Measurements from ENCODE around the gene PPP1R1A.
A peak's percentile ranks its signal among the peaks of the same experiment; 100 is the strongest.

Gene PPP1R1A

GRCh38 chr12:54611715-54612149 is 23.3 kb upstream of the PPP1R1A start:
- DNase-seq: no peak
- Mint-ChIP-seq H3K4me3 (no peak overlapping the region), H3K36me3 (ENCODE audit: low read depth) (no peaks in the 10 kb centered on the region), H3K4me1 (ENCODE audit: low read depth) (no peaks in the 10 kb centered on the region), H3K9me3 (no peaks in the 10 kb centered on the region), H3K27ac (no peak overlapping the region), H3K27me3 (peaks cover 25% of the 10 kb centered on the region)

- DNase-seq: no peak
Measured at GRCh38 chr12:54608769-54609168, 20.3 kb upstream of the PPP1R1A start.

GRCh38 chr12:54608156-54608555 is 19.7 kb upstream of the PPP1R1A start:
- peaks cover 2% of the 10 kb centered on the region for H3K4me1 Mint-ChIP-seq (ENCODE audit: low read depth)

More at GRCh38 chr12:54608769-54609168, 20.3 kb upstream of the PPP1R1A start:
- no peaks in the 10 kb centered on the region for H3K27me3 Mint-ChIP-seq
- H3K4me3 Mint-ChIP-seq: no peak overlapping the region
- H3K4me1 Mint-ChIP-seq (ENCODE audit: low read depth): no peaks in the 10 kb centered on the region
- no peak overlapping the region for H3K27ac Mint-ChIP-seq
- no peaks in the 10 kb centered on the region for H3K36me3 Mint-ChIP-seq (ENCODE audit: low read depth)
- H3K9me3 Mint-ChIP-seq: no peaks in the 10 kb centered on the region

DNA sequence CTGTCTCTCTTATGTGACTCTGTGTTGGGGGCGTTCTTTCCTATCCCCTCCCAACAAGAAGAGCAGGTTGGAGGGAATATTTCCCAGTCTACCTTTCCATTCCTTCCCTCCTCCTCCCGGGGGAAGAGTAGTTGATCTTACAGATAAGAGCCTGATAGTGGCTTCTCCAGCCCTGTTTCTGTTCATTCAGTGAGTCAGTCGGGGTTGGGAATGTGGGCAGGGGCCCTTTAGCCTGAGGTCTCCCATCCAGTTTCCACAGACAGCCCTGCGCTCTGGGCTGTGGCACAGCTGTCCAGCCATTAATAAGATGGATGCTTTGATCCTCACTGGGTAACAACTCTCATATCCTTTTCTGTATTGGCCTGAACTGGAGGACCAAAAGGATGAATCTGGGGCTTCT is 18.1 kb upstream of the PPP1R1A start:
- H3K36me3 Mint-ChIP-seq (ENCODE audit: low read depth): no peaks in the 10 kb centered on the region
- DNase-seq: no peak
- H3K27ac Mint-ChIP-seq: no peak overlapping the region
- H3K9me3 Mint-ChIP-seq: no peaks in the 10 kb centered on the region
- no peak overlapping the region for H3K4me3 Mint-ChIP-seq
- H3K27me3 Mint-ChIP-seq: no peaks in the 10 kb centered on the region
- H3K4me1 Mint-ChIP-seq (ENCODE audit: low read depth): peaks cover 3% of the 10 kb centered on the region

More at GRCh38 chr12:54608156-54608555, 19.7 kb upstream of the PPP1R1A start:
- Mint-ChIP-seq H3K27me3 (no peaks in the 10 kb centered on the region), H3K27ac (no peak overlapping the region), H3K9me3 (no peaks in the 10 kb centered on the region), H3K36me3 (ENCODE audit: low read depth) (no peaks in the 10 kb centered on the region), H3K4me3 (no peak overlapping the region)
- no peak for DNase-seq

DNA sequence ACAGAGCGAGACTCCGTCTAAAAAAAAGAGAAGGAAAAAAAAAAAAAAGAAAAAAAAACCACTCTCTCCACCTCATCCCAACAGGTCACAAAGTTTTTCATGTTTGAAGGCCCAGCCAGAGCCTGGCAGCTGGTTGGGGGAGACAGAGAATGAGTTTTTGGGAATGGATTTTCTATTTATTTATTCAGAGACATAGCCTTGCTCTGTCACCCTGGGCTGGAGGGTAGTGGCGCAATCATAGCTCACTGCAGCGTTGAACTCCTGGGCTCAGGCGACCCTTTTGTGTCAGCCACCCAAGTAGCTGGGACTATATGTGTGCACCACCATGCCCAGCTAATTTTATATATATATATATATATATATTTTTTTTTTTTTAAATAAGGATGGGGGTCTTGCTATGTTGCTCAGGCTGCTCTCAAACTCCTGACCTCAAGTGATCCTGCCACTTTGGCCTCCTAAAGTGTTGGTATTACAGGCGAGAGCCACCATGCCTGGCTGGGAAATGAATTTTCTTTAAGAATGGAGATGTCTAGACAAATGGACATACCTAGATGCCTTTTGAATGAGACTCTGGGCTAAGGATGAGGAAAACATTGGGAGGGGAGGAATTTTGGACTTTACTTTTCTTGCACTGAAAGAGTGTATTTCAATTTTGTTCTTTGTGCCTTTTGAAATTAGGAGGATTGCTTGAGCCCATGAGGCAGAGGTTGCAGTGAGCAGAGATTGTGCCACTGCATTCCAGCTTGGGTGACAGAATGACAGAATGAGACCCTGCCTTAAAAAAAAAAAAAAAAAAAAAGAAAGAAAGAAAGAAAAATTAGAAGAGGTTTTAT is 16.9 kb upstream of the PPP1R1A start:
- H3K4me3 Mint-ChIP-seq: no peak overlapping the region
- H3K4me1 Mint-ChIP-seq (ENCODE audit: low read depth): peaks cover 3% of the 10 kb centered on the region
- H3K9me3 Mint-ChIP-seq: no peaks in the 10 kb centered on the region

GRCh38 chr12:54604436-54604835 is 16.0 kb upstream of the PPP1R1A start:
- DNase-seq: no peak
- Mint-ChIP-seq H3K9me3 (no peaks in the 10 kb centered on the region), H3K4me3 (no peak overlapping the region), H3K36me3 (ENCODE audit: low read depth) (no peaks in the 10 kb centered on the region), H3K4me1 (ENCODE audit: low read depth) (peaks cover 3% of the 10 kb centered on the region), H3K27me3 (no peaks in the 10 kb centered on the region), H3K27ac (no peak overlapping the region)

More for the DNA sequence above, 16.9 kb upstream of the PPP1R1A start:
- H3K27ac Mint-ChIP-seq: no peak overlapping the region
- H3K27me3 Mint-ChIP-seq: no peaks in the 10 kb centered on the region
- DNase-seq: no peak
- H3K36me3 Mint-ChIP-seq (ENCODE audit: low read depth): no peaks in the 10 kb centered on the region

DNA sequence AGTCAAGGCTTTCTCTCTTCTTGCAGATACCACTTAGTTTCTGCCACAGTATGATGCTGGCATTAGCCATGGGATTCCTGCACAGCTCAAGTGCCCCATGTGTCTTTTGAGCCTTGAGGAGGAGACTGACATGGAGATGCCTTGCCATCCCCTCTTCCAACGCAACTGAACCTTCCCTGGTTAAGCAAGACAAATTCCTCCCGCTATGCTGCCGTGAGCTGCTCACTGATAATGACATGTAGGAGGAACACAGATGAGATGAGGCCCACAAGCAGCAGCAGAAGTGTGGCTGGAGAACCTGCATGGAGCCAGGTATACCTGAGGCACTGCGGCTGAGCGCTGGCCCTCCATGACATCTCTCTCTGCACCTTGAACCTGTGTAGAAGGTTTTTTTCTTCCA is 15.4 kb upstream of the PPP1R1A start:
- no peak overlapping the region for H3K4me3 Mint-ChIP-seq
- peaks cover 3% of the 10 kb centered on the region for H3K4me1 Mint-ChIP-seq (ENCODE audit: low read depth)
- no peak overlapping the region for H3K27ac Mint-ChIP-seq
- peaks cover 3% of the 10 kb centered on the region for H3K27me3 Mint-ChIP-seq
- H3K9me3 Mint-ChIP-seq: no peaks in the 10 kb centered on the region
- no peaks in the 10 kb centered on the region for H3K36me3 Mint-ChIP-seq (ENCODE audit: low read depth)
- no peak for DNase-seq

DNA sequence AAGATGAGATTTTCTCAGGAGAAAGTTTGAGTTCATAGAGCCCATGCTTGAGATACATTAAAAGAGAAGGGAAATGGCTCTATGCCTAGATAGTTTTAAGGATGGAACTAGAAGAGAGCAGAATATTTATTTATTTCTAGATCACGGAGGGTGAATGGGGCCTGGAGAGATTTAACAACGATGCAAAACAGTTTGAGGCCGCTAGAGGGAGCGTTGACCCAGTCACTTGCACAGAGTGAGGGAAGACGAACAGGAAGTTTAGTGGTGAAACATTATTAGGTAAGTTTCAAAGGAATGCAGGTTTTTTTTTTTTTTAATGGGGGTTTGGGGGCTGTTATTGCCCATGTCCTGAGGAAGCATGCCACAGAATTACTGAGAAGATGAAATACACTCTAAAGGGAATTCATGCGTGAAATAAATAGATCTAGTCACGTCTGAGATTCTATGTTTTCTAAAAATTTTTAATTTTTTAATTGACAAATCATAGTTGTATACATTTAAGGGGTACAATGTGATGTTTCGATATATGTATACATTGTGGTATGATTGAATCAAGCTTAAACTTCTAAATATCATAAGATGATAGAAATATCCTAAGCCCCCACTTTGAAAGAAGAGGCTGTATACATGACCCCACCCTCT is 14.8 kb upstream of the PPP1R1A start:
- DNase-seq: peak; percentile 62
- H3K4me3 Mint-ChIP-seq: no peak overlapping the region
- no peak overlapping the region for H3K27ac Mint-ChIP-seq
- H3K27me3 Mint-ChIP-seq: peaks cover 3% of the 10 kb centered on the region
- H3K9me3 Mint-ChIP-seq: no peaks in the 10 kb centered on the region
- H3K36me3 Mint-ChIP-seq (ENCODE audit: low read depth): no peaks in the 10 kb centered on the region
- peaks cover 3% of the 10 kb centered on the region for H3K4me1 Mint-ChIP-seq (ENCODE audit: low read depth)

GRCh38 chr12:54602661-54603060 is 14.2 kb upstream of the PPP1R1A start:
- no peak for DNase-seq
- Mint-ChIP-seq H3K4me3 (no peak overlapping the region), H3K4me1 (ENCODE audit: low read depth) (peaks cover 3% of the 10 kb centered on the region), H3K27me3 (peaks cover 3% of the 10 kb centered on the region), H3K36me3 (ENCODE audit: low read depth) (no peaks in the 10 kb centered on the region), H3K27ac (no peak overlapping the region), H3K9me3 (no peaks in the 10 kb centered on the region)

- H3K9me3 Mint-ChIP-seq: no peaks in the 10 kb centered on the region
- H3K36me3 Mint-ChIP-seq (ENCODE audit: low read depth): no peaks in the 10 kb centered on the region
- no peak overlapping the region for H3K4me3 Mint-ChIP-seq
- DNase-seq: no peak
- peaks cover 7% of the 10 kb centered on the region for H3K27me3 Mint-ChIP-seq
- H3K27ac Mint-ChIP-seq: no peak overlapping the region
- peaks cover 3% of the 10 kb centered on the region for H3K4me1 Mint-ChIP-seq (ENCODE audit: low read depth)
Measured at GRCh38 chr12:54601841-54602240, 13.4 kb upstream of the PPP1R1A start.

DNA sequence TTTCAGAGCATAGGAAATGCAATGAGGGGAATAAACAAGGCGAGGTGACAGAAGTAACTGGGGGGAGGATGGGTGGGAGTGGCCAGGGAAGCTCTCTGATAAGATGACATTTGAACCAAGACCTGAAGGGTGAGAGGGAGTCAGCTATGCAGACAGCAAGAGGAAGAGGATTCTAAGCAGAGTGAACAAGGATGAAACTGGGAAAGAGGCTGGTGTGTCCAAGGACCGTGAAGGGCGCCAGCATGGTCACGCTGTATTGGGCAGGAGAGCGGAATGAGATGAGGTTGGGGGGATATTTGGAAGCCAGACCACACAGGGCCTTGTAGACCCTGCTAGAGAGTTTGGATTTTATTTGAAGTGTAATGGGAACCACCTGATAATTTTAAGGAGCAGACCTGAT is 10.5 kb upstream of the PPP1R1A start:
- peaks cover 7% of the 10 kb centered on the region for H3K27me3 Mint-ChIP-seq
- H3K4me3 Mint-ChIP-seq: no peak overlapping the region
- no peak for DNase-seq
- no peaks in the 10 kb centered on the region for H3K36me3 Mint-ChIP-seq (ENCODE audit: low read depth)
- H3K4me1 Mint-ChIP-seq (ENCODE audit: low read depth): peaks cover 8% of the 10 kb centered on the region
- H3K9me3 Mint-ChIP-seq: no peaks in the 10 kb centered on the region
- H3K27ac Mint-ChIP-seq: no peak overlapping the region

- DNase-seq: peak; percentile 71
- Mint-ChIP-seq H3K9me3 (no peaks in the 10 kb centered on the region), H3K4me3 (no peak overlapping the region), H3K4me1 (ENCODE audit: low read depth) (peaks cover 5% of the 10 kb centered on the region), H3K27me3 (peaks cover 14% of the 10 kb centered on the region), H3K36me3 (ENCODE audit: low read depth) (no peaks in the 10 kb centered on the region), H3K27ac (no peak overlapping the region)
Measured at GRCh38 chr12:54596526-54596946, 8.1 kb upstream of the PPP1R1A start.

DNA sequence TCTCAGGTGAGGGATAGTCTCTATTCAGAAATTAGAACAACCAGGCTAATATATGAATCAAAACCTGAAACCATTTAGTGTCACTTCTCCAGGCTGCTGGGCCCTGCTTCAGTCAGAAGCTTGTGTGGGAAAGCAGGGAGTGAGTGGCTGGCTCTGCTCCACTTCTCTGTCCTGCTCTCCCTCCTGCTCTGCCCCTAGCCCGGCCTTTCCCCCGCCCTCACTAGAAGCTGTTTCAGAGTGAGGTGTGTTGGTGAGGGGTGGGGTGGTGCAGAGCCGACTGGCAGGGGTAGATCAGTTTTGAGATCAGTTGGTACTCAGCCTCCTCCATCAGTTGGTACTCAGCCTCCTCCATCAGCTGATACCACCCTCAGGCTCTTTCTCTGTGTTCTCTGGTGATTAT is 7.0 kb upstream of the PPP1R1A start:
- DNase-seq: no peak
- Mint-ChIP-seq H3K27ac (no peak overlapping the region), H3K9me3 (no peaks in the 10 kb centered on the region), H3K36me3 (ENCODE audit: low read depth) (no peaks in the 10 kb centered on the region), H3K4me1 (ENCODE audit: low read depth) (peaks cover 5% of the 10 kb centered on the region), H3K4me3 (no peak overlapping the region), H3K27me3 (peaks cover 25% of the 10 kb centered on the region)

- DNase-seq: no peak
- H3K27ac Mint-ChIP-seq: no peak overlapping the region
- no peaks in the 10 kb centered on the region for H3K9me3 Mint-ChIP-seq
- no peak overlapping the region for H3K4me3 Mint-ChIP-seq
- H3K4me1 Mint-ChIP-seq (ENCODE audit: low read depth): peaks cover 11% of the 10 kb centered on the region
- no peaks in the 10 kb centered on the region for H3K36me3 Mint-ChIP-seq (ENCODE audit: low read depth)
- H3K27me3 Mint-ChIP-seq: peaks cover 39% of the 10 kb centered on the region
Measured at GRCh38 chr12:54593725-54594124, 5.3 kb upstream of the PPP1R1A start.

DNA sequence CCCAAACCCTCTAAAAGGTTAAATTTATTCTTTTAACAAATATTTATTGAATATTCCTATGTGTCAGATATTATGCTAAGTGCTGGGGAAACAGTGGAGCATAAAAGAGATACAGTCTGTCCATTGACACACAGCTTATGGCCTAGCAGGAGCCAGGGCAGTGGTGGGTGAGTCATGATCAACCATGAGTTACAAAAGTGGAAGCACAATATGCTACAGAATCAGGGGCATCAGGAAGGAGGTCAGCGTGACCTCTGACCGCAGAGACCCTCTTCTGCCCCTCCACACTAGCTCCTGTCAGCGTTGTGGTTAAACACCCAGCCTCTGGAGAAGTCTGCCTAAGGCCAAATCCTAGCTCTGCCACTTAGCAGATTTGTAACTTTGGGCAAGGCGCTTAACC is 4.7 kb upstream of the PPP1R1A start:
- Mint-ChIP-seq H3K36me3 (ENCODE audit: low read depth) (no peaks in the 10 kb centered on the region), H3K27me3 (peaks cover 41% of the 10 kb centered on the region), H3K27ac (no peak overlapping the region), H3K9me3 (no peaks in the 10 kb centered on the region), H3K4me1 (ENCODE audit: low read depth) (peaks cover 12% of the 10 kb centered on the region), H3K4me3 (no peak overlapping the region)
- no peak for DNase-seq

Data from activated T-cell treated with anti-CD3 and anti-CD28 coated beads, Interleukin-2, amount 50 U/mL, for 24 hours (primary cell).